BJ (cell line): Measurements from ENCODE around the gene LRRC75B. TPM values are rescaled to one million over a fixed set of nuclear protein-coding genes. Genes with fewer than 3 reads are reported as not detected.

ENCODE experiments used
- CTCF ChIA-PET: fragments of 350-600 bp; formaldehyde crosslinking; extraction: SDS; loops from one replicate; lab custom pipeline; 2021; ENCODE audit warnings: antibody characterized with exemption, inconsistent platforms; lab: Yijun Ruan, JAX
- POLR2A ChIA-PET: fragments of 300-600 bp; sonication (Branson Sonifier 250); formaldehyde crosslinking; extraction: SDS; loops from one replicate; lab custom pipeline; 2021; ENCODE audit warnings: antibody characterized with exemption; lab: Charles Lee
- DNase-seq: peaks from one replicate; pipeline ENCODE4 v3.0.0-alpha.2; 2011; ENCODE audit warnings: low read depth
- H3K27me3 ChIP-seq: 2 replicates; pipeline ENCODE4 v1.6.0; 2011; ENCODE audit warnings: low read length; ENCODE audit not compliant: control insufficient read depth, insufficient read depth
- H3K36me3 ChIP-seq: 2 replicates; pipeline ENCODE4 v1.5.1; 2011; ENCODE audit warnings: low read length; ENCODE audit not compliant: control insufficient read depth, insufficient read depth
- H3K4me3 ChIP-seq: 2 replicates; pipeline ENCODE4 v1.5.1; 2011; ENCODE audit warnings: low read depth, mild to moderate bottlenecking, control low read depth, low read length
- polyA plus RNA-seq: library from polyadenylated mRNA; depleted of rRNA; stranded (reverse); fragments of >200 nt; gene quantifications from 2 replicates; pipeline ENCODE4 v1.2.3, GENCODE V29; 2011
- TF ChIP-seq, protein P1 (sequence below): IDR thresholded peaks from 2 replicates; pipeline ENCODE4 v1.5.1; 2011; ENCODE audit warnings: low read depth, mild to moderate bottlenecking, control low read depth, inconsistent platforms, low read length, moderate library complexity; ENCODE audit not compliant: insufficient read depth

The LRRC75B gene
- polyA plus RNA-seq, 1 experiment, result 6.5 TPM

DNA sequence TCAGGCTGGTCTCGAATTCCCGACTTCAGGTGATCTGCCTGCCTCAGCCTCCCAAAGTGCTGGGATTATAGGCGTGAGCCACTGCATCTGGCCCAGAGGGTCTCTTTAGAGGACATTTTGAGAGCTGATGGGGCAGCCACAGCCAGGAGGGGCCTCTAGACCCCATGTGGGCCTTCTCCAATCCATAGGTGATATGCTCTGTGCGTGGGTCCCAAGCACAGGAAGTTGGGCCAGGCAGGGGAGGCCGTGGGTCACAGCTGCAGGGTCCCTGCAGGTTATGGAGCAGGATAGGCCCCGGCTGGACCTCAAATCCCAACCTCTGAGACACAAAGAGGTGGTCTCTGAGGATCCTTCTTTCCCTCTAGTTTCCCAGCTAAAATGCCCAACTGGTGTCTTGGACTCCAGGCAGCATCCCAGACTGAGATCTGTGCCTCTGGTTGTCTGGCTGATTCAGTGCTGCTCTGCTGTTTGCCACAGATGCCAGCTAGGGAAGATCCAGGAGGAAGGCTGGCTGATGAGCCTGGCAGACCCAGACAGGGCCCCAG is 1.5 kb downstream of the LRRC75B start:
- ChIA-PET POLR2A (no interaction called here), CTCF (no interaction called here)
- DNase-seq, result no peak
- no peak overlapping the region for H3K4me3 ChIP-seq
- peaks cover 1% of the 10 kb centered on the region; the same call in 1 of the 2 replicates for H3K36me3 ChIP-seq
- TF ChIP-seq, protein P1, sequence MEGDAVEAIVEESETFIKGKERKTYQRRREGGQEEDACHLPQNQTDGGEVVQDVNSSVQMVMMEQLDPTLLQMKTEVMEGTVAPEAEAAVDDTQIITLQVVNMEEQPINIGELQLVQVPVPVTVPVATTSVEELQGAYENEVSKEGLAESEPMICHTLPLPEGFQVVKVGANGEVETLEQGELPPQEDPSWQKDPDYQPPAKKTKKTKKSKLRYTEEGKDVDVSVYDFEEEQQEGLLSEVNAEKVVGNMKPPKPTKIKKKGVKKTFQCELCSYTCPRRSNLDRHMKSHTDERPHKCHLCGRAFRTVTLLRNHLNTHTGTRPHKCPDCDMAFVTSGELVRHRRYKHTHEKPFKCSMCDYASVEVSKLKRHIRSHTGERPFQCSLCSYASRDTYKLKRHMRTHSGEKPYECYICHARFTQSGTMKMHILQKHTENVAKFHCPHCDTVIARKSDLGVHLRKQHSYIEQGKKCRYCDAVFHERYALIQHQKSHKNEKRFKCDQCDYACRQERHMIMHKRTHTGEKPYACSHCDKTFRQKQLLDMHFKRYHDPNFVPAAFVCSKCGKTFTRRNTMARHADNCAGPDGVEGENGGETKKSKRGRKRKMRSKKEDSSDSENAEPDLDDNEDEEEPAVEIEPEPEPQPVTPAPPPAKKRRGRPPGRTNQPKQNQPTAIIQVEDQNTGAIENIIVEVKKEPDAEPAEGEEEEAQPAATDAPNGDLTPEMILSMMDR, result no peak
- H3K27me3 ChIP-seq, result no peaks in the 10 kb centered on the region

DNA sequence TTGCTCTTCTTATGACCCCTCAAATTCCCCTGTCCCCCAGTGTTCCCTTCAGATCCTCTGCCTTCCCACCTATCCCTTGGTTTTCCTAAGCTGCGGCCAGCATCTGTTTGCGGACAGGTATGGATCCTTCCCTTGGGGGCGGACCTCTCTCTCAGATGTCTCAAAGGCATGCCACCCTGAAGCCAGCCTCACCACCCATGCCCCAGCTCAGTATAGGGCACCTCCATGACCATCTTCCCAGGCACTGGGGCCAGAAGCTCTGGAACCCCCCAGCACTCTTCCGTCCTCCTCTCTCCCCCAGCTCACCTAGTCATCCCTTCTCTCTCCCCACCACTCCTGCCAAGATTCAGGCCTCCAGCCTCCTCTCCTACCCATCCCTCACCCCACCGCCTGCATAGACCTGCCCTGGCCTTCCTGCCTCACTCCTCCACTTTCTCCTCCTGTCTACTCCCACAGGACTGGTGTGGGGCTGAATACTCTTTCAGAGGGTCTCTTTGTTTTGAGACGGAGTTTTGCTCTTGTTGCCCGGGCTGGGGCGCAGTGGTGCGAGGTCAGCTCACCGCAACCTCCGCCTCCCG is 2.2 kb downstream of the LRRC75B start:
- CTCF ChIA-PET, result no interaction called here
- Histone ChIP-seq H3K27me3 (no peaks in the 10 kb centered on the region), H3K36me3 (peaks cover 6% of the 10 kb centered on the region), H3K4me3 (no peak overlapping the region)
- TF ChIP-seq, protein P1, result no peak
- DNase-seq, result no peak
- POLR2A ChIA-PET, result no interaction called here

DNA sequence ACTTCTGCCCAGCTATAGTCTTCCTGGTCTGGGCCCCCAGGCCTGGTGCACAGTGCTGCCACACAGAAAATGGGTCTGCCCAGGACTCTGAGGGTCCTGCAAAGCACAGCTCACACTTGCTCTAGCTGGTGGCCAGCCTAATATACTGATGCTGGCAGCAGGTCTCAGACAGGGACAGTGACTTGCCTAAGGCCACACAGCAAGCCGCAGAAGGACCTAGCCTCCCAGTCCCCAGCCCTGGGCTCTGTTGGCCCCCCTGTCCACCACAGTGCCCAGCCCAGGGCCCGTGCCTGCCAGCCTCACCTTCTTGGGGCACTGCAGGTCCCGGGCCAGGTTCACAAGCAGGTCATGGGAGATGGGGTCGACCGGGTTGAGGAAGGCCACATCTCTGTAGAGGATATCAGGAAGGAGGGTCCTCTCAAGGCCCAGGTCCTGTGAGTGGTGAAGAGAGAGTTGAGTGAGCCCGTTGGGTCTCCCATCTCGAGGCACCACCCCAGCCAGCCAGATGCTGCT is 3.3 kb downstream of the LRRC75B start:
- TF ChIP-seq, protein P1, result no peak
- H3K27me3 ChIP-seq, result no peaks in the 10 kb centered on the region
- DNase-seq, result no peak
- CTCF ChIA-PET, result no interaction called here
- H3K4me3 ChIP-seq, result no peak overlapping the region
- POLR2A ChIA-PET, result no interaction called here
- H3K36me3 ChIP-seq, result peaks cover 6% of the 10 kb centered on the region

DNA sequence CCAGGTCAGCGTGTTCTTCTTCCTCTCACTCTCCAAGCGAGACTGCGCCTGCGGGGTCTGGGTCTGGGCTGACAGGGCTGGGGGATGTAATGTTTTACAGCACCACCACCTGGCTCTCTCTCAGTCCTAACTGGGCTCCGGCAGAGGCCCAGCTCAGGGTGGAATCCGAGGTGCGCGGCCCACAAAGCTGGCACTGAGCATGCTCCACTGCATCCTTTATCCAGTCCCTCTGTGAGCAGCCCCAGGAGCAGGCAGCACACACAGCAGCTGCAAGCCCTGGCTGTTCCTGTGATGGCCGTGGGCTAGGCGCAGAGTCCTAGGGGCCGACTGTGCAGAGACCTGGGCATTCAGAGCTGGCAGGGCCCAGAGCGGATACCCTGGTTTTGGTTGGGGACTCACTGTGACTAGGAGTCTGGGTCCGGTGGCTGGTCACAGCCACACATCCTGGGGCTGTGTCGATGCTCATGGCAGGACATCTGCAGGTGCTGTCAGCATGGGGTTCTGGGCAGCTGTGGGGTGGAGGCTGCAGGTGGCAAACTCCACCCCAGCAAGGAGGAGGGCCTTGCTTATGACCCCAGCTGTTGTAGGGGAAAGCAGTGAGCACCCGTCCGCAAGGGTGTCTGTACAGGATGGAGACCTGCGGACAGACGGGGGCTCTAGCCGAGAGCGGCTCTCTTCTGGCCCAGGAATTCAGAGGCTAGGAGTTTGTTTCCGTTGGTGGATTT is 4.0 kb downstream of the LRRC75B start:
- ChIA-PET CTCF (no interaction called here), POLR2A (no interaction called here)
- peaks cover 6% of the 10 kb centered on the region for H3K36me3 ChIP-seq
- H3K4me3 ChIP-seq, result no peak overlapping the region
- H3K27me3 ChIP-seq, result no peaks in the 10 kb centered on the region
- TF ChIP-seq, protein P1, result no peak
- DNase-seq, result no peak

DNA sequence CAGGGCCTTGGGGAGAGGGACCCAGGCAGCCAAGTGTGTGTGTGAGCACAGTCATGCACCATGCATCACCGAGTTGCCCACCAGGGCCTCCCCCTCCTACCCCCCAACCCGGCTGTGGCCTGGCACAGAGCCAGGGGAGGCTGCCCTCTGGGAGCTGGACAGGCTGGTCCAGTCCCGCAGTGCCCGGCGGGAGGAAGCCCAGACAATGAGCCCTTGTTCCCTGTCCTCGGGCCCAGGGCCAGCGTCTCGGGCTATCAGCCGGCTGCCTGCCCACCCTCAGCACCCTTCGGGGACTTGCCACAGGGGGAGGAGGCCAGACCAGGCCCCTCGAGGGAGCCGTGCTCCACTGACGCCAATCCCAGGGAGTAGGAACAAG is 4.5 kb downstream of the LRRC75B start:
- ChIA-PET POLR2A (no interaction called here), CTCF (no interaction called here)
- TF ChIP-seq, protein P1, result no peak
- no peak for DNase-seq
- Histone ChIP-seq H3K27me3 (no peaks in the 10 kb centered on the region), H3K4me3 (no peak overlapping the region), H3K36me3 (peaks cover 6% of the 10 kb centered on the region)
